H1 (cell line): Measurements from ENCODE around the gene MGRN1. TPM values are rescaled to one million over a fixed set of nuclear protein-coding genes. Genes with fewer than 3 reads are reported as not detected.

Experiments used
- CTCF ChIA-PET: fragments of 300-600 bp; sonication (Branson Sonifier 250); formaldehyde crosslinking; loops from one replicate; lab custom pipeline; 2021; ENCODE audit not compliant: partially characterized antibody; lab: Charles Lee
- POLR2A ChIA-PET: fragments of 300-600 bp; sonication (Branson Sonifier 250); formaldehyde crosslinking; loops from one replicate; lab custom pipeline; 2021; ENCODE audit warnings: inconsistent platforms; ENCODE audit not compliant: partially characterized antibody; lab: Charles Lee
- DNase-seq, 2 experiments: peaks; one replicate each; pipeline versions ENCODE4 v3.0.0 to v3.0.0-alpha.2; 2010 to 2022; ENCODE audit warnings: low spot score in 2 of 2, low read depth in 1 of 2, mixed read lengths in 1 of 2
- FAIRE-seq: peaks from 2 replicates; lab custom pipeline; 2011; peaks lifted over from hg19 to GRCh38; lab: Jason Lieb, UNC
- H2AFZ ChIP-seq: 2 replicates; pipeline ENCODE4 v1.8.1; 2012; ENCODE audit warnings: low read length, inconsistent platforms
- H2AK5ac ChIP-seq: 2 replicates; pipeline ENCODE4 v1.6.1; 2013; ENCODE audit warnings: low read depth, low read length
- H2BK120ac ChIP-seq: replicated peaks from 2 replicates; pipeline ENCODE3; 2013; ENCODE audit warnings: low read depth, low read length, inconsistent platforms
- H2BK12ac ChIP-seq: 2 replicates; pipeline ENCODE4 v1.6.1; 2013; ENCODE audit warnings: low read depth, low read length
- H2BK15ac ChIP-seq: 2 replicates; pipeline ENCODE4 v1.6.1; 2013; ENCODE audit warnings: low read length
- H2BK20ac ChIP-seq: 2 replicates; pipeline ENCODE4 v1.6.1; 2013; ENCODE audit warnings: low read length
- H2BK5ac ChIP-seq: 2 replicates; pipeline ENCODE4 v1.6.1; 2013; ENCODE audit warnings: low read depth, low read length
- H3K14ac ChIP-seq: 2 replicates; pipeline ENCODE4 v1.6.1; 2013; ENCODE audit warnings: inconsistent platforms; ENCODE audit not compliant: insufficient read length
- H3K18ac ChIP-seq: 2 replicates; pipeline ENCODE4 v1.6.1; 2013; ENCODE audit warnings: low read length; ENCODE audit errors: extremely low read depth
- H3K23ac ChIP-seq: 2 replicates; pipeline ENCODE4 v1.6.1; 2013; ENCODE audit warnings: inconsistent platforms; ENCODE audit not compliant: insufficient read length
- H3K23me2 ChIP-seq: 2 replicates; pipeline ENCODE4 v1.6.1; 2013; ENCODE audit warnings: low read depth, low read length
- H3K27ac ChIP-seq: 2 replicates; pipeline ENCODE4 v1.6.1; 2011; ENCODE audit warnings: low read depth, low read length, inconsistent platforms
- H3K27me3 ChIP-seq, 4 experiments: replicated peaks in 1 of 4; 1 replicate in 1 of 4; 2 replicates in 3 of 4; pipeline versions ENCODE4 v1.6.1 to v1.8.1; 2011 to 2013; ENCODE audit warnings: low read length in 3 of 4, mild to moderate bottlenecking in 3 of 4, inconsistent platforms in 2 of 4, mixed read lengths in 2 of 4, moderate library complexity in 1 of 4; ENCODE audit not compliant: control insufficient read depth in 3 of 4, insufficient read depth in 3 of 4; ENCODE audit errors: extremely low read depth in 1 of 4
- H3K36me3 ChIP-seq, 4 experiments: 2 replicates each; pipeline versions ENCODE4 v1.6.1 to v1.8.1; 2011 to 2013; ENCODE audit warnings: mild to moderate bottlenecking in 4 of 4, low read length in 3 of 4, moderate library complexity in 2 of 4, control low read depth in 1 of 4, inconsistent platforms in 1 of 4; ENCODE audit not compliant: insufficient read depth in 4 of 4, control insufficient read depth in 2 of 4
- H3K4ac ChIP-seq: replicated peaks from 2 replicates; pipeline ENCODE3; 2013; ENCODE audit warnings: low read length, low read depth, mixed read lengths, inconsistent platforms; ENCODE audit not compliant: insufficient read length
- H3K4me1 ChIP-seq, 4 experiments: replicated peaks in 1 of 4; 1 replicate in 1 of 4; 2 replicates in 3 of 4; pipeline versions ENCODE4 v1.6.1 to v1.8.1; 2011 to 2013; ENCODE audit warnings: low read length in 3 of 4, inconsistent platforms in 2 of 4, mixed read lengths in 1 of 4; ENCODE audit not compliant: insufficient read depth in 4 of 4, control insufficient read depth in 3 of 4
- H3K4me2 ChIP-seq, 2 experiments: 2 replicates each; pipeline versions ENCODE4 v1.6.1 to v1.8.1; 2011 to 2013; ENCODE audit warnings: low read depth in 2 of 2, low read length in 2 of 2, control low read depth in 1 of 2, inconsistent platforms in 1 of 2, mild to moderate bottlenecking in 1 of 2; ENCODE audit not compliant: insufficient read depth in 1 of 2
- H3K4me3 ChIP-seq, 4 experiments: fragments of 200-600, 300-600 bp in 1 of 4; sonication (generic), shearing (Covaris generic), sonication (Bioruptor Twin) in 1 of 4; 2 replicates each; pipeline versions ENCODE4 v1.5.1 to v1.8.1; 2011 to 2016; ENCODE audit warnings: low read length in 4 of 4, low read depth in 3 of 4, control low read depth in 2 of 4, inconsistent platforms in 2 of 4, mild to moderate bottlenecking in 2 of 4, mixed read lengths in 1 of 4, moderate library complexity in 1 of 4; ENCODE audit not compliant: insufficient read depth in 2 of 4; ENCODE audit errors: extremely low read depth in 1 of 4
- H3K56ac ChIP-seq: replicated peaks from 2 replicates; pipeline ENCODE3; 2013; ENCODE audit warnings: low read depth, mild to moderate bottlenecking, mixed read lengths, low read length, inconsistent platforms; ENCODE audit not compliant: insufficient read length
- H3K79me1 ChIP-seq: 2 replicates; pipeline ENCODE4 v1.6.1; 2013; ENCODE audit warnings: low read depth, low read length, control low read depth
- H3K79me2 ChIP-seq, 2 experiments: 2 replicates each; pipeline versions ENCODE4 v1.6.1 to v1.8.1; 2012 to 2013; ENCODE audit warnings: low read length in 2 of 2, mild to moderate bottlenecking in 2 of 2, inconsistent platforms in 1 of 2; ENCODE audit not compliant: insufficient read depth in 2 of 2, control insufficient read depth in 1 of 2
- H3K9ac ChIP-seq, 4 experiments: replicated peaks in 1 of 4; 1 replicate in 1 of 4; 2 replicates in 3 of 4; pipeline versions ENCODE4 v1.6.1 to v1.8.1; 2011 to 2013; ENCODE audit warnings: low read depth in 3 of 4, low read length in 3 of 4, control low read depth in 2 of 4, mild to moderate bottlenecking in 2 of 4, moderate library complexity in 2 of 4, inconsistent platforms in 1 of 4; ENCODE audit errors: extremely low read depth in 1 of 4
- H3K9me3 ChIP-seq, 2 experiments: 2 replicates each; pipeline versions ENCODE4 v1.6.1 to v1.8.1; 2012 to 2013; ENCODE audit warnings: mild to moderate bottlenecking in 2 of 2, moderate library complexity in 2 of 2, control low read depth in 1 of 2, inconsistent platforms in 1 of 2, low read depth in 1 of 2, low read length in 1 of 2, mixed read lengths in 1 of 2; ENCODE audit not compliant: insufficient read depth in 2 of 2
- H4K20me1 ChIP-seq, 2 experiments: replicated peaks in 1 of 2; 2 replicates each; pipeline versions ENCODE3 to v1.8.1; 2011 to 2013; ENCODE audit warnings: inconsistent platforms in 2 of 2, low read length in 2 of 2, mild to moderate bottlenecking in 1 of 2; ENCODE audit not compliant: insufficient read depth in 2 of 2, control insufficient read depth in 1 of 2
- H4K5ac ChIP-seq: 2 replicates; pipeline ENCODE4 v1.6.1; 2013; ENCODE audit warnings: low read length, low read depth, mixed read lengths, inconsistent platforms; ENCODE audit not compliant: insufficient read length
- H4K8ac ChIP-seq: 2 replicates; pipeline ENCODE4 v1.8.0; 2013; ENCODE audit warnings: mild to moderate bottlenecking, moderate library complexity, low read length, inconsistent platforms; ENCODE audit not compliant: insufficient read depth; ENCODE audit errors: extremely low read depth
- H4K91ac ChIP-seq: replicated peaks from 2 replicates; pipeline ENCODE3; 2013; ENCODE audit warnings: low read length, mixed read lengths, inconsistent platforms; ENCODE audit not compliant: insufficient read length
- BACH1 ChIP-seq: IDR thresholded peaks from 2 replicates; pipeline ENCODE4 v1.6.1; 2012; ENCODE audit warnings: low read length, improper control_type of control experiment
- BCL11A ChIP-seq, 2 experiments: IDR thresholded peaks; one replicate each; pipeline ENCODE4 v1.6.1; 2011; ENCODE audit warnings: low read depth in 2 of 2, low read length in 2 of 2, mild to moderate bottlenecking in 2 of 2
- BRCA1 ChIP-seq: IDR thresholded peaks from 2 replicates; pipeline ENCODE4 v1.6.1; 2012; ENCODE audit warnings: low read depth, low read length, improper control_type of control experiment
- CEBPB ChIP-seq: IDR thresholded peaks from 2 replicates; pipeline ENCODE4 v1.6.1; 2012; ENCODE audit warnings: low read depth, low read length
- CHD1 ChIP-seq: IDR thresholded peaks from 2 replicates; pipeline ENCODE4 v1.6.1; 2012; ENCODE audit warnings: low read depth, low read length, improper control_type of control experiment
- CHD2 ChIP-seq: IDR thresholded peaks from 2 replicates; pipeline ENCODE4 v1.6.1; 2012; ENCODE audit warnings: low read length, improper control_type of control experiment
- EZH2 ChIP-seq: fragments of 200-600 bp; sonication (generic); IDR thresholded peaks from 2 replicates; pipeline ENCODE4 v1.7.1; 2012; ENCODE audit warnings: low read depth, mild to moderate bottlenecking, moderate library complexity, low read length, inconsistent platforms; ENCODE audit not compliant: severe bottlenecking
- NRF1 ChIP-seq: IDR thresholded peaks from 2 replicates; pipeline ENCODE4 v1.6.1; 2011; ENCODE audit warnings: mild to moderate bottlenecking, low read depth, low read length, improper control_type of control experiment
- PHF8 ChIP-seq: fragments of 200-600 bp; sonication (generic); conservative IDR thresholded peaks from 2 replicates; pipeline ENCODE4 v1.7.1; 2012; ENCODE audit warnings: low read depth, mild to moderate bottlenecking, inconsistent platforms, low read length, moderate library complexity
- RNF2 ChIP-seq: fragments of 200-900, 300-1000 bp; sonication (generic); IDR thresholded peaks from 2 replicates; pipeline ENCODE4 v1.7.1; 2016; ENCODE audit warnings: borderline replicate concordance, low read depth, mild to moderate bottlenecking, antibody characterized with exemption, low read length; ENCODE audit not compliant: poor library complexity, severe bottlenecking; ENCODE audit errors: missing control alignments
- SIRT6 ChIP-seq: IDR thresholded peaks from one replicate; pipeline ENCODE4 v1.7.1; 2012; ENCODE audit warnings: low read length, inconsistent platforms
- SP2 ChIP-seq: IDR thresholded peaks from 2 replicates; pipeline ENCODE4 v1.6.1; 2012; ENCODE audit warnings: mild to moderate bottlenecking, low read length, inconsistent platforms
- WGBS, 2 experiments: shearing (Covaris generic) in 1 of 2; methylation state at CpG; one replicate each; pipeline versions ENCODE4 v1.1.6 to v1.1.7; 2013 to 2015; ENCODE audit warnings: low lambda C conversion rate in 2 of 2, mixed read lengths in 2 of 2, inconsistent platforms in 1 of 2, low coverage in 1 of 2, missing lambda C conversion rate in 1 of 2; ENCODE audit not compliant: insufficient replicate concordance in 2 of 2, insufficient coverage in 1 of 2, insufficient read length in 1 of 2; ENCODE audit errors: extremely low coverage in 1 of 2, missing lambda C conversion rate in 1 of 2; 5-methylcytosine and 5-hydroxymethylcytosine counted together
- polyA plus RNA-seq, 7 experiments: library from polyadenylated mRNA; depleted of rRNA in 3 of 7; stranded (reverse) in 5 of 7; unstranded in 2 of 7; fragments of >200 nt in 5 of 7; fragments of 200-250 nt in 2 of 7; gene quantifications; 1 replicate in 5 of 7; 2 replicates in 1 of 7; 4 replicates in 1 of 7; pipeline versions ENCODE4 v1.2.1 to v1.2.3, GENCODE V29; 2011 to 2013; ENCODE audit warnings: missing spikeins in 2 of 7, mixed read lengths in 2 of 7
- total RNA-seq: library from RNA; stranded (reverse); fragmentation: NEBNext Ultra II Directional; extraction: Animal tissue kit (Norgen Biotek cat#: 25700); gene quantifications from 2 replicates; pipeline ENCODE4 v1.2.1, GENCODE V29; 2021

MGRN1 gene
- total and polyA plus RNA-seq, 2 of the 8 experiments (the other 6 are each of a cell fraction or from before 2014, with no cell fraction given), result 15.0 to 82.3 TPM

DNA sequence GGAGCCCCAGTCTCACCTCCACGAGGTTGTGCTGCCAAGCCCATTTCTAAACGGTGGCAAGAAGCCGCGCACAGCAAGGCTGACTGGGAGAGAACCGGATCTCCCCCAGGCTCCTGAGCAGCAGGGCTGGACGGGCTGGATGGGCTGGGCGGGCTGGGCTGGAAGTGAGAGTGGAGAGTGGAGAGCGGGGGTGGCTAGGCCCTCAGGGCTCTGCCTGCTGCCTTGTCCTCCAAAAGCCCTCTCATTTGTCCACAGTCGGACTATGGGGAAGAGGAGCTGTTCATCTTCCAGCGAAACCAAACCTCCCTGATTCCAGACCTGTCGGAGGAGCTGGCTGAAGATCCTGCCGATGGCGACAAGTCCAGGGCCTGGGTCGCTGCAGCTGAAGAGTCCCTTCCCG is 112.9 kb downstream of the MGRN1 start:
- Histone ChIP-seq H3K79me1 (no peaks in the 10 kb centered on the region), H3K4ac (no peak overlapping the region), H2BK12ac (no peak overlapping the region), H3K23ac (no peak overlapping the region), H4K91ac (no peak overlapping the region), H4K20me1 (no peaks in the 10 kb centered on the region), H3K23me2 (peaks cover 10% of the 10 kb centered on the region; the same call in 1 of the 2 replicates), H4K5ac (no peak overlapping the region), H3K18ac (no peak overlapping the region)
- CTCF ChIA-PET, result interaction anchor here (0.6 to 2.1 kb wide), 5 partner anchors 9 to 28 kb away, joined by 3 to 6 read pairs (median 3); no protein-coding TSS in a partner anchor
- TF ChIP-seq BACH1, result no peak
- TF ChIP-seq RNF2, result no peak
- no peak for TF ChIP-seq CHD1
- TF ChIP-seq BCL11A (IDR thresholded peaks at IDR 0.05; ENCODE audit: low read depth in 2 of 2, low read length in 2 of 2), result no peak
- no peak for TF ChIP-seq EZH2
- TF ChIP-seq CEBPB, result no peak
- no peak for TF ChIP-seq CHD2
- no peak for TF ChIP-seq BRCA1
- no peak for TF ChIP-seq NRF1
- no peak for TF ChIP-seq PHF8
- no peak for TF ChIP-seq SP2
- TF ChIP-seq SIRT6, result no peak
- TF ChIP-seq, all 59 proteins: peak for 0
- Histone ChIP-seq H2BK20ac (no peak overlapping the region), H3K14ac (no peak overlapping the region), H3K4me1 (peaks cover 0 to 4% (median 0%) of the 10 kb centered on the region in 4 experiments; a peak in 2 of 7 replicates), H3K79me2 (peaks cover under 1 to 11% of the 10 kb centered on the region in 2 experiments; a peak in 3 of 4 replicates), H2AFZ (no peak overlapping the region), H2AK5ac (no peak overlapping the region), H3K56ac (no peak overlapping the region), H3K4me3 (no peak overlapping the region), H2BK120ac (no peak overlapping the region), H3K9ac (no peak overlapping the region), H2BK5ac (no peak overlapping the region), H3K27me3 (peaks cover 0 to 4% (median under 1%) of the 10 kb centered on the region in 4 experiments; a peak in 2 of 7 replicates), H3K4me2 (no peak overlapping the region), H3K9me3 (no peaks in the 10 kb centered on the region), H3K27ac (no peak overlapping the region), H2BK15ac (no peak overlapping the region; the same call in 1 of the 2 replicates), H4K8ac (no peak overlapping the region), H3K36me3 (no peaks in the 10 kb centered on the region)
- 87% methylated on average over 12 of the region's 15 CpGs; no CpG with 5 or more reads in 1 of the 2 experiments for WGBS, 2 experiments
- no peak for FAIRE-seq
- no peak for DNase-seq
- POLR2A ChIA-PET, result interaction anchor here (0.9 to 5.0 kb wide), 6 partner anchors 10 to 64 kb away, joined by 3 to 30 read pairs (median 4); no protein-coding TSS in a partner anchor
